HFFc6 (cell line): Measurements from ENCODE around the gene NOXA1. TPM values are rescaled to one million over a fixed set of nuclear protein-coding genes. Genes with fewer than 3 reads are reported as not detected.

Experiments
- DNase-seq: peaks from one replicate; pipeline ENCODE4 v3.0.0-alpha.2; 2018
- H3K27ac Mint-ChIP-seq: 2 replicates; pipeline ENCODE4 v1.8.0; 2020; ENCODE audit warnings: mild to moderate bottlenecking, mixed read lengths
- H3K27me3 Mint-ChIP-seq: 2 replicates; pipeline ENCODE4 v1.8.0; 2021; ENCODE audit warnings: mild to moderate bottlenecking, moderate library complexity, mixed read lengths; ENCODE audit not compliant: insufficient read depth
- H3K36me3 Mint-ChIP-seq: 2 replicates; pipeline ENCODE4 v1.8.0; 2021; ENCODE audit warnings: low read depth, mixed read lengths
- H3K4me1 Mint-ChIP-seq: 2 replicates; pipeline ENCODE4 v1.8.0; 2020; ENCODE audit warnings: low read depth, mixed read lengths
- H3K4me3 Mint-ChIP-seq: 2 replicates; pipeline ENCODE4 v1.8.0; 2020; ENCODE audit warnings: mild to moderate bottlenecking, moderate library complexity, mixed read lengths
- H3K9me3 Mint-ChIP-seq: 2 replicates; pipeline ENCODE4 v1.8.0; 2020; ENCODE audit warnings: mild to moderate bottlenecking, mixed read lengths
- total RNA-seq, 6 experiments: library from RNA; stranded (reverse); fragmentation: NEBNext Ultra II Directional; extraction: Animal tissue kit (Norgen Biotek cat#: 25700); gene quantifications; 2 replicates in 1 of 6; 3 replicates in 5 of 6; pipeline ENCODE4 v1.2.3, GENCODE V29; 2021
- TF ChIP-seq, protein P1 (sequence below): fragments of 200-600 bp; sonication (generic); IDR thresholded peaks from 2 replicates; pipeline ENCODE4 v1.5.0; 2021; ENCODE audit warnings: antibody characterized with exemption, mild to moderate bottlenecking

The NOXA1 gene
- total RNA-seq, 6 experiments from 2014 or later: 0.09 to 0.36 (median 0.20) TPM; not detected in 1

DNA sequence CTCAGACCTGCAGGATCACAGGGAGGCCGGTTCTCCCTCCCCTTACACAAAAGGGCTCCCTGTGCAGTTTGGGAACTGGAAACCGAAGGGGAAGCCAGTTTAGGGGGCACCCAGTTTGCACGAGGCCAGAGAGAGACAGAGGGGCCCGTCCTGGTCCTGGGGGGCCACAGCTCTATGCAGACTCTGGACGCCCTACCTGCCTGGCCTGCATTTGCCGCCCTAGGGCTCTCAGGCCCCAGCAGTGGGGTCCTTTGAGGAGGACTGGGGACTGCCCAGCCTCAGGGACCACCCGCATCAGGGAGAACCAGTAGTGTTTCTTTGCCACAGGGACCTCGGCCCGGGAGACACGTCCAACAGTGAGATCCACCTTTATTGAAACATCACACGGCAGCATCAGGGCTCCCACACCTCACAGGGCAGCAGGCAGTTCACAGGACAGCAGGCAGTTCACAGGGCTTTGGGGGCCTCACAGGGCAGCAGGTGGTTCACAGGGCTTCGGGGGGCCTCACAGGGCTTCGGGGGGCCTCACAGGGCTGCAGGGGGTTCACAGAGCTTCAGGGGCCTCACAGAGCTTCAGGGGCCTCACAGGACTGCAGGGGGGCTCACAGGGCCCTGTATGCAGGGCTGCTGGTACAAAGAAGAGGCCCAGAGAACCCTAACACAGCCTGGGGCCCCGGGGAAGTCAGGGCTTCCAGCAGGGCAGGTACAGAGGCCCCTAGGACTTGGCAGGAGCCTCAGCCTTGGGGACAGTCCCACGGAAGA is 36.6 kb downstream of the NOXA1 start:
- TF ChIP-seq, protein P1, sequence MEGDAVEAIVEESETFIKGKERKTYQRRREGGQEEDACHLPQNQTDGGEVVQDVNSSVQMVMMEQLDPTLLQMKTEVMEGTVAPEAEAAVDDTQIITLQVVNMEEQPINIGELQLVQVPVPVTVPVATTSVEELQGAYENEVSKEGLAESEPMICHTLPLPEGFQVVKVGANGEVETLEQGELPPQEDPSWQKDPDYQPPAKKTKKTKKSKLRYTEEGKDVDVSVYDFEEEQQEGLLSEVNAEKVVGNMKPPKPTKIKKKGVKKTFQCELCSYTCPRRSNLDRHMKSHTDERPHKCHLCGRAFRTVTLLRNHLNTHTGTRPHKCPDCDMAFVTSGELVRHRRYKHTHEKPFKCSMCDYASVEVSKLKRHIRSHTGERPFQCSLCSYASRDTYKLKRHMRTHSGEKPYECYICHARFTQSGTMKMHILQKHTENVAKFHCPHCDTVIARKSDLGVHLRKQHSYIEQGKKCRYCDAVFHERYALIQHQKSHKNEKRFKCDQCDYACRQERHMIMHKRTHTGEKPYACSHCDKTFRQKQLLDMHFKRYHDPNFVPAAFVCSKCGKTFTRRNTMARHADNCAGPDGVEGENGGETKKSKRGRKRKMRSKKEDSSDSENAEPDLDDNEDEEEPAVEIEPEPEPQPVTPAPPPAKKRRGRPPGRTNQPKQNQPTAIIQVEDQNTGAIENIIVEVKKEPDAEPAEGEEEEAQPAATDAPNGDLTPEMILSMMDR: no peak
- H3K4me3 Mint-ChIP-seq: peak overlapping the region; percentile 34; the same call in 1 of the 2 replicates
- H3K27ac Mint-ChIP-seq: peak overlapping the region; percentile 42

DNA sequence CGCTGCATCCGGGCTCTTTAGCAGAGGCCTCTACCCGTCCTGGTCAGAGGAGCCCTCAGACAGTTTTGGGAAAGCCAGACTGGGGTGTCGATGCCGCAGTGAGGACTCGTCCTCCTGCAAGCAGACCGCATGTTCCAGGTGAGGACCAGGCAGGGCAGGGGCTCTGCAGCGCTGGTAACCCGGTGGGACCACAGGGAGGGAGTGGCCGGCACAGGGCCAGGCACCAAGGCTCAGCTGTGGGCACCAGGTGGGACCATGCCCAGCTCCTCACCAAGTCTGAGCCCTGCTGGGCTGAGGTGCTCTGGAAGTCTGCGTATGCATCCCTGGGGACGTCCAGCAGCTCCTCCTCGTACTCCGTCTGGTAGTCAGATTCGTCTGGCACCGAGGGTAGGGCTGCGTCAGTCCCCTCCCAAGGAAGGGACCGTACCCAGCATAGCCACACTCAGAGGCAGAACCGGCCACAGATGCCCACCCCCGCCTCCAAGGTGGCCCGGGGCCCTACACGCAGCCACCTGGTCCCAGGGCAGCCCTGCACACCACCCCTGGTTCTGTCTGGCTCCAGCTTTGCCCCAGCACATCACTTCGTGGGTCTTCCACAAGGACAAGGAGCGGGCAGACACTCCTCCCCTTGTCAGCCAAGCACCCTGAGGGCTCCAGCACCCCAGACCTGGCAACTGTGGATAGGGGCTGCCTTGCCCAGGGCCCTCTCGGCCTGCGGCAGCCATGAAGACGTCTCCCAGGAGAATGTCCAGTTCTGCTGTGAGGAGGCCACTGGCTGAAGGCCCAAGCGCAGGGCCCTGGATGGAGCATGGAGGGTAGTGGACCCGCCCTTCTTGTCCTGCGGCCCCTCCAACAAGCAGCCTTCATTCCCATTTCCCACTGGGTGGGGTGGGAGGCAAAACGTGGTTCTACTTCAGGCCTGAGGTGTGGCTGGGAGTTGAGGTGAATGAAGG is 37.4 kb downstream of the NOXA1 start:
- H3K4me3 Mint-ChIP-seq: no peak overlapping the region
- H3K27ac Mint-ChIP-seq: no peak overlapping the region
- TF ChIP-seq, protein P1: no peak
- no peaks in the 10 kb centered on the region for H3K4me1 Mint-ChIP-seq
- peaks cover 3% of the 10 kb centered on the region; the same call in 1 of the 2 replicates for H3K27me3 Mint-ChIP-seq
- DNase-seq: no peak
- H3K36me3 Mint-ChIP-seq: no peaks in the 10 kb centered on the region
- H3K9me3 Mint-ChIP-seq: no peaks in the 10 kb centered on the region

More for the DNA sequence above, 36.6 kb downstream of the NOXA1 start:
- DNase-seq: no peak
- Mint-ChIP-seq H3K9me3 (no peaks in the 10 kb centered on the region), H3K27me3 (peaks cover 3% of the 10 kb centered on the region; the same call in 1 of the 2 replicates), H3K36me3 (no peaks in the 10 kb centered on the region), H3K4me1 (no peaks in the 10 kb centered on the region)

DNA sequence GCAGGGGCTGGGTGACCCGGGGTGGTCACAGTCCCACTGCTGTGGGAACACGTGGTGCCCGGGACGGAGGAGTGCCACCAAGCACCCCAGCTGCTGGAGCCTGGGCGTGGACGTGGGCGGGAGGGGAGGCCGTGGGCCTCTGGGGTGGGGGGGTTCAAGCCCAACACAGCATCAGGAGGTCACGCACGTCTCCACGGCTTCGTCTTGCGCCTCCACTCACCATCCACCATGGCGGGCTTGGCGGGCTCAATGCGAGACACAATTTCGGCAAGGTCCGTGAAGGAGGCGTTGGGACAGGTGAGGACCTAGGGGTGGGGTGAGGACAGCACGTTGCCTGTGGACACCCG is 38.1 kb downstream of the NOXA1 start:
- Mint-ChIP-seq H3K4me1 (no peaks in the 10 kb centered on the region), H3K27me3 (peaks cover 3% of the 10 kb centered on the region; the same call in 1 of the 2 replicates), H3K9me3 (no peaks in the 10 kb centered on the region), H3K27ac (no peak overlapping the region), H3K4me3 (no peak overlapping the region), H3K36me3 (no peaks in the 10 kb centered on the region)
- DNase-seq: no peak
- TF ChIP-seq, protein P1: no peak

DNA sequence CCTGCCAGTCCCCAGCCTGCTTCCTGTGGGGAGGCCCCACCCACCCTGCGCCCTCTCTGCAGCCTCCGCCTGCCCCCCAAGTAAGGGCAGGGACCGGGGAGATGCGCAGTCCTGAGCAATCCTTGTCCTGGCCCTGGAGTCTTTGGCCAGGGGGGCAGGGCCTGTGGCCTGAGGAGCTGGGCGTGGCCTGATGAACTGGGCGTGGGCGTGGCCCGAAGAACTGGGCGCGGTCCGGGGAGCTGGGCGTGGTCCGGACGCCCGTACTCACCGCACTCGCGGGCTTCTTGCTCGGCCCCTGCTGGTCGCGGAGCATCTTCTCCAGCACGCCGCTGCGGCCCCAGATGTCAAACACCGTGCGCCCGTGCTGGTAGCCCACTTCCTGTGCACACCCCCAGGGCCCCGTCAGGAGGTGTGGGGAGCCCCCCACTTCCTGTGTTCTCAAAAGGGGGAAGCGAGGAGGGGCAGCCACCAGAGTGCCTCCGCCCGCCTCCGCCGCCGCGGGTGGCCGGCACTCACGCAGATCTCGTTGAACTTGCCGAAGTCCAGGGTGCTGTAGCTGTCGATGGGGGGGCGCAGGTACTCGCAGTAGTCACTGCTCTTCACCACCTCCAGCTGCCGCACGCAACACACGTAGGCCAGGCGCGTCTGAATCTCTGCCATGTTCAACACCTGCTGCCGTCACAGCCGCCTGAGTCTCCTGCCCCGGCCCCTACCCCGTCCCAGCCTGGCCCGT is 38.6 kb downstream of the NOXA1 start:
- Mint-ChIP-seq H3K4me1 (no peaks in the 10 kb centered on the region), H3K27me3 (peaks cover 3% of the 10 kb centered on the region; the same call in 1 of the 2 replicates), H3K27ac (no peak overlapping the region), H3K9me3 (no peaks in the 10 kb centered on the region), H3K4me3 (no peak overlapping the region), H3K36me3 (no peaks in the 10 kb centered on the region)
- TF ChIP-seq, protein P1: no peak
- peak; percentile 18 for DNase-seq

DNA sequence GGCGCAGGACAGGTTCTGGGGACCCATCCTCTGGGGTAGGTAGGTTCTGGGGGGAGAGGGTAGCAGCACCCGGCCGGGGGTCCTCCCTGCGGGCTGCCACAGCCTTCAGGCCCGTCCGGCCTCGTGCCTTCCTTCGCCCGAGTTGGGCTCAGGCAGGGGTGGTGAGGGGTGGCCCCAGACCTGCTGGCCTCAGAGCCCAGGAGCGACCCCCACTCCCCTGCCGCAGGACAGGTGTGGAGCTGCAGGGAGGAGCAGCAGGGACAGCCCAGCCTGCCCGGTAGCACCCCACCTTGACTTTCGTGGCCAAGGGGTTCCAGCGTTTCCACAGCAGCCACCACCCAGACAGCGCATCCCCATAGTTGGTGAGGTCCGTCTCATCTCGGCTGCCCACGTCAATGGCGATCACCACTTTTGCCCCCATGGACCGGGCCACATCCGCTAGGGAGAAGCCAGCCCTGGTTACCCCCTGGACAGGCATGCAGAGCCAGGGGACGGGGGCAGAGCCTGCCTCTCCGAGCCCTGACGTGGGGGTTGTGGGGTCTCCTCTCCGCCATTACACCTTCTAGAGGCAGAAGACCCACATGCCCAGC is 39.3 kb downstream of the NOXA1 start:
- H3K4me3 Mint-ChIP-seq: no peak overlapping the region
- DNase-seq: no peak
- TF ChIP-seq, protein P1: no peak
- H3K9me3 Mint-ChIP-seq: no peaks in the 10 kb centered on the region
- no peak overlapping the region for H3K27ac Mint-ChIP-seq
- peaks cover 7% of the 10 kb centered on the region for H3K27me3 Mint-ChIP-seq
- no peaks in the 10 kb centered on the region for H3K4me1 Mint-ChIP-seq
- no peaks in the 10 kb centered on the region for H3K36me3 Mint-ChIP-seq
